Mammary epithelial cell (primary cell): ENCODE data around the gene PTPN1.

Source experiments
- CTCF ChIP-seq, 2 donors: IDR thresholded peaks in 1 of 2; conservative IDR thresholded peaks in 1 of 2; 2 replicates each; pipeline ENCODE4 v1.5.1; 2011 to 2012; ENCODE audit warnings: inconsistent platforms in 2 of 2, low read length in 2 of 2, mild to moderate bottlenecking in 2 of 2, control low read depth in 1 of 2, low read depth in 1 of 2; ENCODE audit not compliant: insufficient read depth in 1 of 2; ENCODE audit errors: extremely low read depth in 1 of 2
- EZH2 ChIP-seq: IDR thresholded peaks from 2 replicates; pipeline ENCODE4 v1.6.1; 2012; ENCODE audit warnings: low read length, inconsistent platforms, borderline replicate concordance

- TF ChIP-seq CTCF (conservative IDR thresholded peaks at IDR 0.05 in 1 of 2, IDR thresholded peaks at IDR 0.05 in 1 of 2; ENCODE audit: extremely low read depth in 1 of 2, insufficient read depth in 1 of 2, low read depth in 1 of 2, low read length in 2 of 2): no peak
- TF ChIP-seq EZH2: no peak
Measured at GRCh38 chr20:50521221-50522052, 11.3 kb downstream of the PTPN1 start.
